Left lobe of liver (tissue), 2 donors: Measurements from ENCODE around the gene SAG. TPM values are rescaled to one million over a fixed set of nuclear protein-coding genes. Genes with fewer than 3 reads are reported as not detected.

Experiments used
- ATAC-seq: fragments of 200-7000 bp; cut with Tn5 transposase; one replicate; pipeline ENCODE4 v1.9.1; 2020; ENCODE audit warnings: mild to moderate bottlenecking, moderate library complexity
- DNase-seq: peaks from one replicate; pipeline ENCODE4 v3.0.0-alpha.2; 2020; ENCODE audit warnings: low spot score
- total RNA-seq: library from RNA; stranded (reverse); gene quantifications from one replicate; pipeline ENCODE4 v1.2.1, GENCODE V29; 2021
- donor health status: DM: no; HTN: no; CAD: no; lungs with moderate emphysema.
- donor health status: DM: no; HTN: yes; CAD: no.

Gene SAG
- total RNA-seq, 1 donor from 2014 or later: not detected

GRCh38 chr2:233287871-233288270 is 19.7 kb upstream of the SAG start:
- ATAC-seq (no peak), DNase-seq (no peak)

- no peak for ATAC-seq
- DNase-seq: no peak
Observed at GRCh38 chr2:233288663-233289062, 19.0 kb upstream of the SAG start.

GRCh38 chr2:233289648-233290047 is 18.0 kb upstream of the SAG start:
- no peak for DNase-seq
- ATAC-seq: peak; percentile 14

GRCh38 chr2:233290051-233290845 is 17.4 kb upstream of the SAG start:
- ATAC-seq: no peak
- DNase-seq: no peak

- ATAC-seq: no peak
- DNase-seq: no peak
Observed at GRCh38 chr2:233295891-233296290, 11.7 kb upstream of the SAG start.

- ATAC-seq: peak; percentile 12
- no peak for DNase-seq
Observed at GRCh38 chr2:233297076-233297475, 10.5 kb upstream of the SAG start.

- DNase-seq: no peak
- no peak for ATAC-seq
Observed at GRCh38 chr2:233300401-233300800, 7.2 kb upstream of the SAG start.

GRCh38 chr2:233301248-233301647 is 6.4 kb upstream of the SAG start:
- DNase-seq (no peak), ATAC-seq (no peak)

- ATAC-seq (no peak), DNase-seq (no peak)
Observed at GRCh38 chr2:233301811-233302210, 5.8 kb upstream of the SAG start.

- DNase-seq: no peak
- no peak for ATAC-seq
Observed at GRCh38 chr2:233303252-233303651, 4.4 kb upstream of the SAG start.

- ATAC-seq (no peak), DNase-seq (no peak)
Observed at GRCh38 chr2:233311241-233311926, 3.8 kb downstream of the SAG start.

- ATAC-seq: no peak
- DNase-seq: no peak
Observed at GRCh38 chr2:233312874-233313273, 5.3 kb downstream of the SAG start.

GRCh38 chr2:233314180-233314925 is 6.7 kb downstream of the SAG start:
- DNase-seq (no peak), ATAC-seq (peak; percentile 31)

GRCh38 chr2:233317196-233317943 is 9.8 kb downstream of the SAG start:
- DNase-seq (no peak), ATAC-seq (no peak)

- DNase-seq (no peak), ATAC-seq (no peak)
Observed at GRCh38 chr2:233319256-233319655, 11.6 kb downstream of the SAG start.

- ATAC-seq: no peak
- DNase-seq: no peak
Observed at GRCh38 chr2:233320470-233320869, 12.9 kb downstream of the SAG start.

GRCh38 chr2:233321166-233321565 is 13.6 kb downstream of the SAG start:
- ATAC-seq (no peak), DNase-seq (no peak)

GRCh38 chr2:233323851-233324250 is 16.2 kb downstream of the SAG start:
- peak; percentile 64 for ATAC-seq
- DNase-seq: no peak

- ATAC-seq: no peak
Observed at GRCh38 chr2:233325256-233325655, 17.6 kb downstream of the SAG start.

GRCh38 chr2:233325814-233326213 is 18.2 kb downstream of the SAG start:
- ATAC-seq: no peak
- no peak for DNase-seq

More at GRCh38 chr2:233325256-233325655, 17.6 kb downstream of the SAG start:
- no peak for DNase-seq

GRCh38 chr2:233326500-233326899 is 18.9 kb downstream of the SAG start:
- no peak for DNase-seq
- ATAC-seq: no peak
